Astrocyte of the spinal cord (primary cell): Measurements from ENCODE around the gene L3MBTL1.

Experiments used
- DNase-seq: peaks from one replicate; pipeline ENCODE4 v3.0.0; 2011; ENCODE audit warnings: low read depth, low spot score
- H3K4me3 ChIP-seq: 2 replicates; pipeline ENCODE4 v1.5.1; 2011; ENCODE audit warnings: low read depth, mild to moderate bottlenecking, low read length, moderate library complexity
- CTCF ChIP-seq: IDR thresholded peaks from 2 replicates; pipeline ENCODE4 v1.5.1; 2012; ENCODE audit warnings: low read depth, mild to moderate bottlenecking, low read length, inconsistent platforms
- in situ Hi-C: cut with HindIII; loops from 2 replicates; pipeline ENCODE4 v1.10.0; 2017; ENCODE audit warnings: low sequenced_read_pairs

The L3MBTL1 gene

GRCh38 chr20:43461894-43462659 lies 45.4 kb upstream of the L3MBTL1 start:
- no peak for DNase-seq
- TF ChIP-seq CTCF = no peak
- in situ Hi-C loops = no loop called here
- H3K4me3 ChIP-seq = no peak overlapping the region

- in situ Hi-C loops = no loop called here
- no peak for TF ChIP-seq CTCF
- no peak overlapping the region for H3K4me3 ChIP-seq
- no peak for DNase-seq
Measured at GRCh38 chr20:43462660-43463526, 44.6 kb upstream of the L3MBTL1 start.

- no peak overlapping the region for H3K4me3 ChIP-seq
- no peak for DNase-seq
- no peak for TF ChIP-seq CTCF
- in situ Hi-C loops = no loop called here
Measured at GRCh38 chr20:43463527-43464218, 43.8 kb upstream of the L3MBTL1 start.

- no peak overlapping the region for H3K4me3 ChIP-seq
- TF ChIP-seq CTCF = no peak
- DNase-seq = no peak
- in situ Hi-C loops = no loop called here
Measured at GRCh38 chr20:43464219-43464790, 43.2 kb upstream of the L3MBTL1 start.

GRCh38 chr20:43465625-43465943 lies 41.9 kb upstream of the L3MBTL1 start:
- H3K4me3 ChIP-seq = no peak overlapping the region
- TF ChIP-seq CTCF = no peak
- DNase-seq = no peak
- in situ Hi-C loops = no loop called here

GRCh38 chr20:43467589-43467988 lies 39.9 kb upstream of the L3MBTL1 start:
- in situ Hi-C loops = no loop called here
- no peak for DNase-seq
- TF ChIP-seq CTCF = no peak

More at GRCh38 chr20:43467589-43467988, 39.9 kb upstream of the L3MBTL1 start:
- H3K4me3 ChIP-seq = no peak overlapping the region
